HepG2 (cell line): ENCODE data around the gene FABP1. TPM values are rescaled to one million over a fixed set of nuclear protein-coding genes. Genes with fewer than 3 reads are reported as not detected.

Source experiments
- ATAC-seq: fragments of 200-7000 bp; cut with Tn5 transposase; 3 replicates; pipeline ENCODE4 v1.9.1; 2020; ENCODE audit warnings: mild to moderate bottlenecking, moderate library complexity
- BruUV-seq: library from RNA; stranded (reverse); fragments of 400-500 nt; replicated peaks from 2 replicates; lab custom pipeline; 2021; lab: Mats Ljungman, UMichigan
- CTCF ChIA-PET: fragments of 300-600 bp; formaldehyde crosslinking; extraction: SDS; loops from one replicate; lab custom pipeline; 2021; ENCODE audit warnings: low total read pairs, inconsistent platforms, low intra/inter-chr PET ratio; lab: Yijun Ruan, JAX
- POLR2A ChIA-PET: fragments of 350-600 bp; sonication (Branson Sonifier 250); formaldehyde crosslinking; loops from one replicate; lab custom pipeline; 2020; ENCODE audit warnings: antibody characterized with exemption, inconsistent platforms; lab: Yijun Ruan, JAX
- DNase-seq: peaks from one replicate; pipeline ENCODE4 v3.0.0-alpha.2; 2015; ENCODE audit warnings: low spot score
- FAIRE-seq: peaks from 3 replicates; lab custom pipeline; 2011; peaks lifted over from hg19 to GRCh38; lab: Jason Lieb, UNC
- H2AFZ ChIP-seq: one replicate; pipeline ENCODE4 v1.6.1; 2011; ENCODE audit warnings: low read length, inconsistent platforms
- H3K27ac ChIP-seq: fragments of 300-600 bp; 3 replicates; pipeline ENCODE4 v1.8.0; 2011; ENCODE audit warnings: mixed run types, mild to moderate bottlenecking, mixed read lengths, low read length, inconsistent platforms; ENCODE audit not compliant: insufficient read depth; ENCODE audit errors: extremely low read length
- H3K27me3 ChIP-seq, 2 experiments: fragments of 200-600 bp in 1 of 2; 2 replicates in 1 of 2; 3 replicates in 1 of 2; pipeline versions ENCODE4 v1.6.0 to v1.8.0; 2011; ENCODE audit warnings: low read length in 2 of 2, mild to moderate bottlenecking in 2 of 2, moderate library complexity in 2 of 2, inconsistent platforms in 1 of 2; ENCODE audit not compliant: insufficient read depth in 2 of 2, control insufficient read depth in 1 of 2
- H3K36me3 ChIP-seq, 2 experiments: fragments of 200-600 bp in 1 of 2; replicated peaks in 1 of 2; 2 replicates in 1 of 2; 3 replicates in 1 of 2; pipeline versions ENCODE4 v1.5.1 to v1.8.0; 2011; ENCODE audit warnings: low read length in 2 of 2, inconsistent platforms in 1 of 2; ENCODE audit not compliant: insufficient read depth in 2 of 2, control insufficient read depth in 1 of 2
- H3K4me1 ChIP-seq: 2 replicates; pipeline ENCODE4 v1.5.1; 2012; ENCODE audit warnings: low read length, inconsistent platforms; ENCODE audit not compliant: insufficient read depth
- H3K4me2 ChIP-seq: 2 replicates; pipeline ENCODE4 v1.6.0; 2011; ENCODE audit warnings: low read depth, low read length, inconsistent platforms
- H3K4me3 ChIP-seq, 3 experiments: fragments of 200-600 bp in 1 of 3; sonication (generic), shearing (Covaris generic) in 1 of 3; replicated peaks in 1 of 3; 2 replicates each; pipeline ENCODE4 v1.5.1; 2011 to 2016; ENCODE audit warnings: low read length in 3 of 3, inconsistent platforms in 2 of 3, low read depth in 2 of 3, mild to moderate bottlenecking in 2 of 3, control low read depth in 1 of 3, mixed read lengths in 1 of 3; ENCODE audit not compliant: insufficient read depth in 1 of 3
- H3K79me2 ChIP-seq: one replicate; pipeline ENCODE4 v1.6.1; 2011; ENCODE audit warnings: low read length, inconsistent platforms; ENCODE audit not compliant: insufficient read depth
- H3K9ac ChIP-seq: 2 replicates; pipeline ENCODE4 v1.6.0; 2011; ENCODE audit warnings: mild to moderate bottlenecking, low read depth, low read length, inconsistent platforms; ENCODE audit not compliant: insufficient read depth
- H3K9me3 ChIP-seq: 2 replicates; pipeline ENCODE4 v1.5.1; 2012; ENCODE audit warnings: mild to moderate bottlenecking, low read length
- H4K20me1 ChIP-seq: 2 replicates; pipeline ENCODE4 v1.6.0; 2011; ENCODE audit warnings: inconsistent platforms, mild to moderate bottlenecking, low read length, moderate library complexity; ENCODE audit not compliant: insufficient read depth
- CSRNP2 ChIP-seq: sonication (generic); formaldehyde crosslinking; conservative IDR thresholded peaks from 2 replicates; pipeline ENCODE4 v1.8.0; 2022; ENCODE audit warnings: low read depth, missing genetic modification reagents
- ERF ChIP-seq: IDR thresholded peaks from 2 replicates; pipeline ENCODE4 v1.6.1; 2018; ENCODE audit warnings: missing biosample characterization, missing genetic modification reagents
- FOXP1 ChIP-seq, 2 experiments: fragments of 450-650 bp in 1 of 2; IDR thresholded peaks; 2 replicates each; pipeline ENCODE4 v1.6.1; 2017 to 2018; ENCODE audit warnings: antibody characterized with exemption in 1 of 2
- GZF1 ChIP-seq: sonication (generic); formaldehyde crosslinking; IDR thresholded peaks from 2 replicates; pipeline ENCODE4 v1.5.1; 2020; ENCODE audit warnings: mild to moderate bottlenecking, missing genetic modification reagents
- KLF13 ChIP-seq: sonication (generic); formaldehyde crosslinking; IDR thresholded peaks from 2 replicates; pipeline ENCODE4 v1.4.0; 2020; ENCODE audit warnings: mild to moderate bottlenecking, missing genetic modification reagents
- MTF2 ChIP-seq: sonication (generic); formaldehyde crosslinking; IDR thresholded peaks from 2 replicates; pipeline ENCODE4 v1.5.0; 2020; ENCODE audit warnings: missing genetic modification reagents, borderline replicate concordance
- PHF5A ChIP-seq: IDR thresholded peaks from one replicate; pipeline ENCODE4 v1.6.1; 2018; ENCODE audit warnings: low read depth, missing genetic modification reagents; ENCODE audit not compliant: unreplicated experiment
- TFDP2 ChIP-seq: sonication (generic); formaldehyde crosslinking; IDR thresholded peaks from 2 replicates; pipeline ENCODE4 v1.4.0; 2020; ENCODE audit warnings: missing genetic modification reagents
- ZNF160 ChIP-seq: sonication (generic); formaldehyde crosslinking; IDR thresholded peaks from 2 replicates; pipeline ENCODE4 v1.8.0; 2022; ENCODE audit warnings: mild to moderate bottlenecking, inconsistent platforms, missing genetic modification reagents
- ZNF3 ChIP-seq: IDR thresholded peaks from 2 replicates; pipeline ENCODE4 v1.7.0; 2017; ENCODE audit warnings: inconsistent platforms
- WGBS: methylation state at CpG from one replicate; pipeline ENCODE4 v1.1.6; 2017; ENCODE audit warnings: low lambda C conversion rate; 5-methylcytosine and 5-hydroxymethylcytosine counted together
- in situ Hi-C: cut with HindIII; loops from 2 replicates; pipeline ENCODE4 v1.10.0; 2017; ENCODE audit warnings: low pct_unique_long_range_greater_than_20kb; ENCODE audit not compliant: extremely low pct_ligation_motif_present
- intact Hi-C: fragments of 100-400 bp; cut with micrococcal nuclease; formaldehyde crosslinking; loops from one replicate; pipeline ENCODE4 v1.10.0; 2022; ENCODE audit not compliant: unreplicated experiment
- polyA plus RNA-seq, 8 experiments: library from polyadenylated mRNA; depleted of rRNA in 3 of 8; stranded (reverse) in 7 of 8; unstranded in 1 of 8; fragments of >200 nt; fragmentation: Illumina TruSeq in 4 of 8; extraction: Trizol in 4 of 8; gene quantifications; 2 replicates each; pipeline versions ENCODE4 v1.2.1 to v1.2.3, GENCODE V29; 2011 to 2016; ENCODE audit warnings: low read depth in 4 of 8, missing spikeins in 1 of 8, mixed read lengths in 1 of 8; ENCODE audit not compliant: insufficient read depth in 1 of 8
- total RNA-seq, 5 experiments: library from RNA; depleted of rRNA; stranded (reverse); fragments of >200 nt; fragmentation: Illumina TruSeq; extraction: Trizol; gene quantifications; 2 replicates each; pipeline ENCODE4 v1.2.3, GENCODE V29; 2016; ENCODE audit warnings: low read depth in 1 of 5

FABP1 gene
- total and polyA plus RNA-seq, 2 of the 13 experiments (the other 11 are each of a cell fraction or from before 2014, with no cell fraction given): 644 to 1,608 TPM

GRCh38 chr2:88171966-88172365, 44.1 kb upstream of the FABP1 start:
- Histone ChIP-seq H3K27me3 (peaks cover 0 to 37% of the 10 kb centered on the region in 2 experiments; a peak in 2 of 5 replicates), H3K27ac (no peak overlapping the region)
- no peak for FAIRE-seq
- intact Hi-C loops: no loop called here
- POLR2A ChIA-PET: no interaction called here
- CTCF ChIA-PET: no interaction called here
- 75% methylated on average over 1 of the region's 1 CpG for WGBS
- no peak for ATAC-seq
- no peak for TF ChIP-seq ERF (CRISPR knock-in tag)
- no peak for TF ChIP-seq TFDP2 (CRISPR knock-in tag)
- TF ChIP-seq MTF2 (CRISPR knock-in tag): no peak
- no peak for TF ChIP-seq FOXP1 (IDR thresholded peaks at IDR 0.05)
- TF ChIP-seq FOXP1 (CRISPR knock-in tag; IDR thresholded peaks at IDR 0.05): no peak
- no peak for TF ChIP-seq PHF5A (CRISPR knock-in tag)
- no peak for TF ChIP-seq ZNF3 (CRISPR knock-in tag)
- TF ChIP-seq GZF1 (CRISPR knock-in tag): no peak
- no peak for TF ChIP-seq KLF13 (CRISPR knock-in tag)
- TF ChIP-seq ZNF160 (CRISPR knock-in tag): no peak
- TF ChIP-seq CSRNP2 (CRISPR knock-in tag): no peak
- TF ChIP-seq, all 625 proteins: peak for 0
- H3K4me1 ChIP-seq: no peaks in the 10 kb centered on the region
- no peaks in the 10 kb centered on the region for H3K9me3 ChIP-seq
- in situ Hi-C loops: no loop called here
- H3K4me3 ChIP-seq: no peak overlapping the region
- no peaks in the 10 kb centered on the region for H4K20me1 ChIP-seq
- no peaks in the 10 kb centered on the region for H3K79me2 ChIP-seq
- no peak overlapping the region for H3K9ac ChIP-seq
- H3K36me3 ChIP-seq: no peaks in the 10 kb centered on the region
- no peak overlapping the region for H2AFZ ChIP-seq
- BruUV-seq: no TSS peak
- no peak for DNase-seq
- H3K4me2 ChIP-seq: no peak overlapping the region
